Natural killer cell (primary cell): ENCODE measurements around the gene UBE2M. TPM values are rescaled to one million over a fixed set of nuclear protein-coding genes. Genes with fewer than 3 reads are reported as not detected.
A peak's percentile ranks its signal among the peaks of the same experiment; 100 is the strongest.

Source experiments
- ATAC-seq, 3 donors: fragments of 150-1000 bp in 2 of 3; fragments of 200-7000 bp in 1 of 3; cut with Tn5 transposase; 1 replicate in 1 of 3; 2 replicates in 2 of 3; pipeline ENCODE4 v1.10.0; 2021; ENCODE audit warnings: mild to moderate bottlenecking in 2 of 3, moderate library complexity in 2 of 3
- DNase-seq, 2 donors: peaks; one replicate each; pipeline versions ENCODE4 v3.0.0 to v3.0.0-alpha.2; 2013 to 2021; ENCODE audit warnings: mixed read lengths in 1 of 2
- H3K27ac ChIP-seq: one replicate; pipeline ENCODE4 v1.5.1; 2013; ENCODE audit warnings: mild to moderate bottlenecking, low read length
- H3K27me3 ChIP-seq: one replicate; pipeline ENCODE4 v1.6.1; 2013; ENCODE audit warnings: low read length; ENCODE audit not compliant: control insufficient read depth, insufficient read depth
- H3K36me3 ChIP-seq: one replicate; pipeline ENCODE4 v1.6.1; 2013; ENCODE audit warnings: low read length; ENCODE audit not compliant: control insufficient read depth, insufficient read depth
- H3K4me1 ChIP-seq: one replicate; pipeline ENCODE4 v1.6.1; 2013; ENCODE audit warnings: low read length; ENCODE audit not compliant: control insufficient read depth, insufficient read depth
- H3K4me3 ChIP-seq: one replicate; pipeline ENCODE4 v1.5.1; 2013; ENCODE audit warnings: low read length
- H3K9me3 ChIP-seq: one replicate; pipeline ENCODE4 v1.6.1; 2013; ENCODE audit warnings: low read length; ENCODE audit not compliant: control insufficient read depth, insufficient read depth
- H3K27ac Mint-ChIP-seq, 2 donors: one replicate each; pipeline ENCODE4 v1.8.0; 2022; ENCODE audit warnings: mild to moderate bottlenecking in 2 of 2, mixed read lengths in 2 of 2, moderate library complexity in 1 of 2
- H3K27me3 Mint-ChIP-seq, 2 donors: one replicate each; pipeline ENCODE4 v1.8.0; 2022; ENCODE audit warnings: low read depth in 2 of 2, mixed read lengths in 2 of 2
- H3K36me3 Mint-ChIP-seq: one replicate; pipeline ENCODE4 v1.8.0; 2022; ENCODE audit warnings: mixed read lengths
- H3K4me1 Mint-ChIP-seq, 2 donors: one replicate each; pipeline ENCODE4 v1.8.0; 2022; ENCODE audit warnings: mixed read lengths in 2 of 2
- H3K4me3 Mint-ChIP-seq: one replicate; pipeline ENCODE4 v1.8.0; 2022; ENCODE audit warnings: mild to moderate bottlenecking, moderate library complexity, mixed read lengths
- H3K9me3 Mint-ChIP-seq, 2 donors: one replicate each; pipeline ENCODE4 v1.8.0; 2022; ENCODE audit warnings: mixed read lengths in 2 of 2
- CTCF ChIP-seq: fragments of 200-600 bp; IDR thresholded peaks from one replicate; pipeline ENCODE4 v1.8.0; 2022; ENCODE audit warnings: antibody characterized with exemption
- WGBS: methylation state at CpG from one replicate; pipeline ENCODE4 v1.1.7; 2013; ENCODE audit warnings: missing lambda C conversion rate; ENCODE audit not compliant: insufficient coverage; 5-methylcytosine and 5-hydroxymethylcytosine counted together
- intact Hi-C: fragments of 100-400 bp; cut with micrococcal nuclease; formaldehyde crosslinking; loops from one replicate; pipeline ENCODE4 v1.14.2; 2022
- total RNA-seq, 4 donors: library from RNA; stranded (reverse); fragments of 120-200 nt in 1 of 4; gene quantifications; one replicate each; pipeline versions ENCODE4 v1.2.3 to v1.2.4, GENCODE V29; 2013 to 2022

UBE2M gene
- total RNA-seq, 3 donors from 2014 or later (not counting 1 experiment from before 2014, with no cell fraction given), result 71.0 to 89.5 (median 81.9) TPM

GRCh38 chr19:58585442-58586132 lies 27.2 kb upstream of the UBE2M start:
- intact Hi-C loops, result no loop called here
- 98% methylated on average over 5 of the region's 6 CpGs for WGBS
- H3K4me1 Mint-ChIP-seq, result peaks cover 7 to 9% of the 10 kb centered on the region in 2 donors
- H3K9me3 Mint-ChIP-seq, result no peaks in the 10 kb centered on the region
- ATAC-seq (no peak), DNase-seq (no peak)
- H3K27ac Mint-ChIP-seq, result no peak overlapping the region
- Histone ChIP-seq H3K36me3 (peaks cover 4% of the 10 kb centered on the region), H3K9me3 (no peaks in the 10 kb centered on the region), H3K4me3 (no peak overlapping the region), H3K4me1 (peaks cover 8% of the 10 kb centered on the region), H3K27me3 (no peaks in the 10 kb centered on the region), H3K27ac (no peak overlapping the region)
- TF ChIP-seq CTCF, result no peak
- H3K27me3 Mint-ChIP-seq, result no peaks in the 10 kb centered on the region
- H3K4me3 Mint-ChIP-seq, result no peak overlapping the region
- H3K36me3 Mint-ChIP-seq, result no peaks in the 10 kb centered on the region

GRCh38 chr19:58584498-58585441 lies 26.4 kb upstream of the UBE2M start:
- H3K4me3 Mint-ChIP-seq, result no peak overlapping the region
- H3K36me3 Mint-ChIP-seq, result no peaks in the 10 kb centered on the region
- H3K27ac ChIP-seq, result no peak overlapping the region
- no peaks in the 10 kb centered on the region for H3K9me3 Mint-ChIP-seq
- WGBS, result 88% methylated on average over 5 of the region's 9 CpGs
- no peak overlapping the region for H3K27ac Mint-ChIP-seq
- peaks cover 4% of the 10 kb centered on the region for H3K36me3 ChIP-seq
- ATAC-seq (no peak), DNase-seq (no peak)
- H3K27me3 ChIP-seq, result no peaks in the 10 kb centered on the region
- H3K27me3 Mint-ChIP-seq, result no peaks in the 10 kb centered on the region
- no peaks in the 10 kb centered on the region for H3K9me3 ChIP-seq
- no peak overlapping the region for H3K4me3 ChIP-seq
- TF ChIP-seq CTCF, result no peak
- H3K4me1 Mint-ChIP-seq, result peaks cover 7 to 9% of the 10 kb centered on the region in 2 donors
- intact Hi-C loops, result no loop called here
- peaks cover 8% of the 10 kb centered on the region for H3K4me1 ChIP-seq

- no peak for TF ChIP-seq CTCF
- WGBS, result 96% methylated on average over 6 of the region's 6 CpGs
- Mint-ChIP-seq H3K27ac (no peak overlapping the region), H3K4me3 (no peak overlapping the region), H3K4me1 (peaks cover 12 to 15% of the 10 kb centered on the region in 2 donors), H3K36me3 (no peaks in the 10 kb centered on the region), H3K27me3 (no peaks in the 10 kb centered on the region), H3K9me3 (no peaks in the 10 kb centered on the region)
- DNase-seq, result peak in 1 of 2 donors; percentile 13
- H3K4me1 ChIP-seq, result peaks cover 8% of the 10 kb centered on the region
- ATAC-seq, result no peak
- intact Hi-C loops, result no loop called here
- H3K36me3 ChIP-seq, result peaks cover 4% of the 10 kb centered on the region
- H3K9me3 ChIP-seq, result no peaks in the 10 kb centered on the region
- H3K27me3 ChIP-seq, result no peaks in the 10 kb centered on the region
- H3K4me3 ChIP-seq, result no peak overlapping the region
- H3K27ac ChIP-seq, result no peak overlapping the region
Measured at GRCh38 chr19:58582985-58583384, 24.6 kb upstream of the UBE2M start.
